Memory B cell (primary cell): Measurements from ENCODE around the gene HDLBP.
"Not testable (repeated sequence)": the region's sequence is repeated elsewhere in the genome, so short reads cannot be mapped to it uniquely, and the experiment has no call there.

Source experiments
- ATAC-seq: fragments of 150-1000 bp; cut with Tn5 transposase; 2 replicates; pipeline ENCODE4 v1.10.0; 2021; ENCODE audit warnings: low read depth, mild to moderate bottlenecking, moderate library complexity
- DNase-seq, 2 donors: peaks; one replicate each; pipeline ENCODE4 v3.0.0; 2022; ENCODE audit warnings: low spot score in 2 of 2
- H3K27ac Mint-ChIP-seq: one replicate; pipeline ENCODE4 v1.8.0; 2022; ENCODE audit warnings: mild to moderate bottlenecking, moderate library complexity, mixed read lengths
- H3K27me3 Mint-ChIP-seq: one replicate; pipeline ENCODE4 v1.8.0; 2022; ENCODE audit warnings: mixed read lengths
- H3K36me3 Mint-ChIP-seq: one replicate; pipeline ENCODE4 v1.8.0; 2022; ENCODE audit warnings: mild to moderate bottlenecking, mixed read lengths
- H3K4me1 Mint-ChIP-seq: one replicate; pipeline ENCODE4 v1.8.0; 2022; ENCODE audit warnings: mixed read lengths
- H3K4me3 Mint-ChIP-seq: one replicate; pipeline ENCODE4 v1.8.0; 2022; ENCODE audit warnings: mild to moderate bottlenecking, moderate library complexity, mixed read lengths
- H3K9me3 Mint-ChIP-seq: one replicate; pipeline ENCODE4 v1.8.0; 2022; ENCODE audit warnings: mixed read lengths

HDLBP gene

DNA sequence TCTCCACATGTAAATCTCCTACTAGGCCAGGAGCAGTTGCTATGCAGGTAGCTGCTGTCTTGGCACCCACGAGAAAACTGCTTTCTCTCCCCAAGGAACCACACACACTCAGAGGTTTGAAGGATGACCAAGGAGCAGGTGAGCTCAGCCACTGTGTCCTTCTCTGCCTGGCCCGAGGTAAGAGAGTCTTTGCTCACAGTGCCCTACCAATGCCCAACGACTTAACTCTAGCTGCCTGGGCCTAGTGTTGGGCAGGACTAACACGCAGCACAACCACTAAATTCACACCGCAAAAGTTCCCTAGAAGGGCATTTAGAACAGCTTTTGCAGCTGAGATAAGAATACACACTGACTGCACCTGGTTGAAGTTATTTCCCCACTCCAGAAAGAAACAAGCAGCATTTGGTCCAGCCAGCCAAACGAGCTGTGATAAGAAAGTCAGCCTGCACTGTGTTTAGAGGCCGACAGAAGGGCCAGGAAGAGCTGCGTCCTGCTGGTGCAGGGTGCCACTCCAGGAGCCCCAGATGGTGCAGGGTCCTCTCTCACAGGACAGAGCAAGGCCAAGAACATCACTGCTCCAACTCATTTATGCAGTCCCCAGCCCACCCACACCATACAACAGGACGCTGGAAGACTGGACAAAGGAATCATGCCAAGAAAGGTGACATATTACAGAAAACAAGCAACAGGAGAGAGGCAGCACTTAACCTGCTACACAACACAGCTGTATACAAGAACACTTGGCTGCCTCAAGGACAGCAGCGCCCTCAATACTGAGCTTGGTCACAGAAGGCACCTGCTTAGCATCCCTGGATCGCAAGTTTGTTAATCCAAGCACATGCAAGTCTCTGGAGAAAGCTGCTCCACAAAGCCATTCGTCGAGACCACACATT lies 12.5 kb downstream of the HDLBP start:
- DNase-seq = no peak
- Mint-ChIP-seq H3K4me3 (no peak overlapping the region), H3K27me3 (no peaks in the 10 kb centered on the region), H3K27ac (peak overlapping the region; percentile 64), H3K36me3 (peaks cover 4% of the 10 kb centered on the region), H3K4me1 (peaks cover 34% of the 10 kb centered on the region), H3K9me3 (no peaks in the 10 kb centered on the region)
- no peak for ATAC-seq

DNA sequence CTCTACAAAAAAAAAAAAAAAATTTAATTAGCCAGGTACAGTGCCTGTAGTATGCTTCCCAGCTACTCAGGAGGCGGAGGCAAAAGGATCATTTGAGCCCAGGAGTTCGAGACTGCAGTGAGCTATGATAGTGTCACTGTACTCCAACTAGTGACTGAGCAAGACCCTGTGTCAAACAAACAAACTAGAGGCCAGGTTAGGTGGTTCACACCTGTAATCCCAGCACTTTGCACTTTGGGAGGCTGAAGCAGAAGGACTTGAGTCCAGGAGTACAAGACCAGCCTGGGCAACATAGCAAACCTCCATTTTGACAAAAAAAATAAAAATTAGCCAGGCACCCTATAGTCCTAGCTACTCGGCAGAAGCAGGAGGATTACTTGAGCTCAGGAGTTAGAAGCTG lies 13.4 kb downstream of the HDLBP start:
- Mint-ChIP-seq H3K9me3 (no peaks in the 10 kb centered on the region), H3K4me1 (peaks cover 35% of the 10 kb centered on the region), H3K4me3 (no peak overlapping the region), H3K27me3 (no peaks in the 10 kb centered on the region), H3K27ac (peak overlapping the region; percentile 64), H3K36me3 (peaks cover 8% of the 10 kb centered on the region)
- ATAC-seq (no peak), DNase-seq (no peak)

DNA sequence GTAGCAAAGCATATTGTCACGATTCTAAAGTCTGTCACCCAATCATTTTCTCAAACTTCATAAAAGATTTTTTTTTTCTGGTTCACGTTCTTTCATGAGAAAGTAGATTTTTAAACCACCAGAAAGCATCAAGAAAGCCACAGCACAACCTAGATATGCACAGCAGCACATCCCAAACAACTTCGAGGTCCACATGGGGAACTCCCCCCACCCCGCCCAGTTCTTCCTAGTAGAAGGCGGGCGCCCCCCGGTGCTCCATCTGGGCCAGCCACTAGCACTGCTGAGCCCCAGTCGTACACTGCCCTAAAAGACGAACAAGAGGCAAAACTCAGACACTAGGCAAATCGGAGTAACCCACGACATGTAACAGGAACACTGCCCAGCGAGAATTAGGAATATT lies 15.5 kb downstream of the HDLBP start:
- no peaks in the 10 kb centered on the region for H3K9me3 Mint-ChIP-seq
- no peak overlapping the region for H3K27ac Mint-ChIP-seq
- no peak for ATAC-seq
- H3K27me3 Mint-ChIP-seq = no peaks in the 10 kb centered on the region
- H3K4me1 Mint-ChIP-seq = peaks cover 32% of the 10 kb centered on the region
- H3K4me3 Mint-ChIP-seq = no peak overlapping the region
- H3K36me3 Mint-ChIP-seq = peaks cover 13% of the 10 kb centered on the region
- DNase-seq = no peak

DNA sequence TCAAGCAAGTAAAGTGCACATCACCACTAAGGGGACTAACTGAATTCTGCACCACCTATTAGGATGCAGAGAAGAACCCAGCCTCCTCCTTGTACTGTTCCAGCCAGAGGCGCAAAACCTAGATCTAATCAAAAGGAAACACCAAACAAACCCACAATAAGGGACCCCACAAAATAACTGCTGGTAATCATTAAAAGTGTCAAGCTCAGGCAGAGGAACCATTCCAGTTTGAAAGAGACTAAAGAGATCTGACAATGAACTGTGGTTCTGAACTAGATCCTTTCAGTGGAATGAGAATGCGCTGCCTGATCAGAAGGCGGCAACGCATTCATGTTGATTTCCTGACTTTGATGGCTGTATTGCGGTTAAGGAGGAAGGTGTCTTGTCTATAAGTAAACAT lies 16.8 kb downstream of the HDLBP start:
- H3K4me1 Mint-ChIP-seq = peaks cover 24% of the 10 kb centered on the region

DNA sequence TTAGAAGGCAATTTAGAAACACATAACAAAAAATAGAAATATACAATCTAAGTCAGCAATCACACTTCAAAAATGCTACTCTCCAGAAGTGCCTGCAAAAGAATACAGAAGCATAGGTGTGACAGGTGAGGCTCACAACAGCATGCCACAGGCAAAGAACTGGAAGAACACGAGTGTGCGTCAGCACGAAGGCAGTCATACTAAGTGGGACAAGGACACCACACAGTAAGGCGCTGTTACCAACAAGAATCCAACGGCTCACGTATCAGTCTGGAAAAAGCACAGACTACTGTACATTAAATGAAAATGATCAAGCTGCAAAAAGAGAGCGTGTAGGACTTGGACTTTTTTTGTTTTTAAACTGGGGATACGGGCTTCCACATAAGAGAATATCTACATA lies 18.7 kb downstream of the HDLBP start:
- no peak overlapping the region for H3K27ac Mint-ChIP-seq
- no peak overlapping the region for H3K4me3 Mint-ChIP-seq
- peaks cover 13% of the 10 kb centered on the region for H3K36me3 Mint-ChIP-seq
- H3K4me1 Mint-ChIP-seq = peaks cover 15% of the 10 kb centered on the region
- H3K9me3 Mint-ChIP-seq = no peaks in the 10 kb centered on the region
- ATAC-seq = no peak
- no peaks in the 10 kb centered on the region for H3K27me3 Mint-ChIP-seq
- no peak for DNase-seq

More for the DNA sequence above, 16.8 kb downstream of the HDLBP start:
- Mint-ChIP-seq H3K27ac (no peak overlapping the region), H3K9me3 (no peaks in the 10 kb centered on the region), H3K27me3 (no peaks in the 10 kb centered on the region), H3K4me3 (no peak overlapping the region), H3K36me3 (peaks cover 13% of the 10 kb centered on the region)
- ATAC-seq (no peak), DNase-seq (no peak)

DNA sequence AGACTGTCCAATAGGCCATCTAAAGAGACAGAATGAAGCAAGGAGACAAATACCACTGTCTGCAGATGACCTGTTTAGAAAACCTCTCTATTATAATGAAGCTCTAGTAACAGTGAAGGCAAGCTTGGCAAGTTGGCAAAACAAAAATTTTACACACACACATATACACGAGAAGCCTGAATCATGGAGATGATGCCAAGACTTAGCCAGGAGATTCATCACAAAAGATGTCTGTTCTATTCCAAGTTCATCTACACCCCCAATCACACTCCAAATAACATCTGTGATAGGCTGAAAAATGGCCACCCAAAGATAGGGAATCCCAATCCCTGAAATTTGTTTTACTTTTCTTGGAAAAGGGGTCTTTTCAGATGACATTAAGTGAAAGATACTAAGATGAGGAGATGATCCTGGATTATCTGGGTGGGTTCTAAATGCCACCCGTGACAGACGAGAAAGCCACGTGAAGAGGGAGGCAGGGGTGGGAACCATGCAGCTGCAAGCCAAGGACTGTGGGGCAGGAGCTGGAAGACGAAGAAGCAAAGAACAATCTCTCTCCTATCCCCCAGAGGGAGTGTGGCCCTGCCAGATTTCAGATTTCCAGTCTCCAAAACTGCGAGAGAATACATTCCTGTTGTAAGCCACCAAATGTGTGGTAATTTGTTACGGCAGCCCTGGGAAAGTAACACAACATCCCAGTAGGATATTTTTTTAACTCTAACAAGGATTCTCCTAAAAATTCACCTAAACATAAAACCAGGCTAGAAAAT lies 20.0 kb downstream of the HDLBP start:
- DNase-seq (no peak), ATAC-seq (no peak)
- Mint-ChIP-seq H3K27me3 (no peaks in the 10 kb centered on the region), H3K4me1 (peaks cover 15% of the 10 kb centered on the region), H3K9me3 (no peaks in the 10 kb centered on the region), H3K36me3 (peaks cover 13% of the 10 kb centered on the region), H3K4me3 (no peak overlapping the region), H3K27ac (no peak overlapping the region)

DNA sequence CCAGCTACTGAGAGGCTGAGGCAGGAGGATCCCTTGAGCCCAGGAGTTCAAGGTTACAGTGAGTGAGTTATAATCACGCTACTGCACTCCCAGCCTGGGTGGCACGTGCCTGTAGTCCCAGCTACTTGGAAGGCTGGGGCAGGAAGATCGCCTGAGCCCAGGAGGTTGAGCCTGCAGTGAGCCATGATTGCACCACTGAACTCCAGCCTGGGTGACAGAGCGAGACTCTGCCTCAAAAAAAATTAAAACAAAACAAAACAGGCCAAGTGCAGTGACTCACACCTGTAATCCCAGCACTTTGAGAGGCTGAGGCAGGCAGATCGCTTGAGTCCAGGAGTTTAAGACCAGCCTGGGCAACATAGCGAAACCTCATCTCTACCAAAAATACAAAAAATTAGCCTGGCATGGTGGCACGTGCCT lies 22.1 kb downstream of the HDLBP start:
- not testable (repeated sequence) for H3K27ac Mint-ChIP-seq, DNase-seq
- peaks cover 19% of the 10 kb centered on the region for H3K4me1 Mint-ChIP-seq

DNA sequence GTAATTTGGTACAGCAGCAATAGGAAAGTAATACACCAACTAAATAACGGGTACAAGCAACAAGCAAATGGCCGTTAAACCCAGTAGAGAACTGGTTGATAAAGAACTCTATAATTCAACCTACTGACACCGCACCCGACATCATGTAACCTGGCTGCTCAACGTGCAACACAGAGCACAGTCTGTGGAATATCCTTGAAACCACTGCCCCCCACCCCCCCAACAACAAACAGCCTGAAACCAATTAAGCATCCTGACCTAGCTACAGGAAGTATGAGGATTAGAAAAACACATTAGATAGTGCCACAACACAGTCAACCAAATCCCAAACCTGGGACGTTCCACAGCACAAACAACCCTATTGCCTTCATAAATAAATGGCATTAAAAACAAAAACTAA lies 23.5 kb downstream of the HDLBP start:
- Mint-ChIP-seq H3K9me3 (no peaks in the 10 kb centered on the region), H3K27ac (no peak overlapping the region), H3K27me3 (no peaks in the 10 kb centered on the region)

More for the DNA sequence above, 22.1 kb downstream of the HDLBP start:
- not testable (repeated sequence) for H3K4me3 Mint-ChIP-seq, H3K27me3 Mint-ChIP-seq, H3K9me3 Mint-ChIP-seq, ATAC-seq
- H3K36me3 Mint-ChIP-seq = peaks cover 12% of the 10 kb centered on the region

DNA sequence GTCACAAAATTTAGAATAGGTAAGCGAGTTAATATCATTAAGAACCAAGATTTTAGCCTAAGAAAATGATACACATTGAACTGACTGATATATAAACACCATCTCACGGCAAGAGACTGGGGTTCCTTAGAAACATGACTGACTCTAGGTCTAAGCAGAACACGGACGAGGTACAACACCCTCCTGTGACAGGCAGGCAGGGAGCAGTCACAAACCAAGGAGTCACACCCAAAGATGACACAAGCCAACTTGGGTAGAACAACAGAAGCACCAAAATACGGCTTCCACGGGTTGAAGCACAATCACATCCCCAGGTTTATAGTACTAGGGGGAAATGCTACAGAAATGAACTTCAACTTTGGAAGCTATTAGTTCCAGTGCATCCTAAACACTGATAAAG lies 24.3 kb downstream of the HDLBP start:
- Mint-ChIP-seq H3K4me1 (peaks cover 25% of the 10 kb centered on the region), H3K4me3 (no peak overlapping the region), H3K27ac (no peak overlapping the region), H3K36me3 (peaks cover 5% of the 10 kb centered on the region), H3K9me3 (no peaks in the 10 kb centered on the region), H3K27me3 (no peaks in the 10 kb centered on the region)
- ATAC-seq = no peak
- no peak for DNase-seq

More for the DNA sequence above, 23.5 kb downstream of the HDLBP start:
- ATAC-seq = no peak
- peaks cover 22% of the 10 kb centered on the region for H3K4me1 Mint-ChIP-seq
- DNase-seq = no peak
- H3K36me3 Mint-ChIP-seq = peaks cover 7% of the 10 kb centered on the region
- H3K4me3 Mint-ChIP-seq = no peak overlapping the region

DNA sequence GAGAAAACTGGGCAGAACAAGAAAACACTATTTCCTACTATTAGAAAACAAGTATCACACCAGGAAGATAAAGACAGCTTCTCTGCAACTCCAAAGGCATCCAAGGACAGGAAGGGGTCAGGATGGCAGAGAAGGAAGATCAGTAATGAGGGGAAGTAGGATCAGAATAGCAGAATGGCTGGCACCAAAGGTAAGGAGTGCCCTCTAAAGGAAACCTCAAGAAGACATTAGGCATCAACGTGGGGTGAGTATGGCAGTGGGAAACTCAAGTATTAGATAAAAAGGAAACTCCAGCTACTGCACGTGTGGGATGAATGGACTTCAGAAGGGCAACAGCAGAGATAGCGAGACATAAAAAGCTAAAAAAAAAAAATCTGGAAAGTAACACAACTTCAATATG lies 25.9 kb downstream of the HDLBP start:
- Mint-ChIP-seq H3K4me3 (no peak overlapping the region), H3K27ac (no peak overlapping the region), H3K4me1 (peaks cover 22% of the 10 kb centered on the region), H3K36me3 (peaks cover 3% of the 10 kb centered on the region), H3K27me3 (no peaks in the 10 kb centered on the region), H3K9me3 (no peaks in the 10 kb centered on the region)
- ATAC-seq (no peak), DNase-seq (no peak)

DNA sequence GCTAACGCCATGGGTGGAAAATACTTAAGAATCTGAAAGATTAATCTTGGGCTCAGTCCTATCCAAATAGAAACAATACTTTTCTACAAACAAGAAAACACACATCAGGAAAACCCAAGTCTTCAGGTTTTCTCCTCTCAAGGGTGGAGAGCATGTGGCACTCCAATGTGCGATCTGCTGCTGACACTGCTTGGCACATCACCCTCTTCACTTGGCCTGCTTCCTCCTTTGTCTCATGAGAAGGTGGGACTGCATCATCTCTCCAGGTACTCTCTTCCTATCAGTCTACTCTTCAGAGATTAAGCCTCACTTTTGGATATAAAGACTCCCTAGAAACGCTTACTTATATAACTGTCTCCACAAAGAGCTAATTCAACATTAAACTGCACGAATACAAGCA lies 26.4 kb downstream of the HDLBP start:
- H3K36me3 Mint-ChIP-seq = peaks cover 3% of the 10 kb centered on the region
- no peak overlapping the region for H3K4me3 Mint-ChIP-seq
- H3K4me1 Mint-ChIP-seq = peaks cover 22% of the 10 kb centered on the region
- DNase-seq (no peak), ATAC-seq (no peak)
- no peaks in the 10 kb centered on the region for H3K27me3 Mint-ChIP-seq
- H3K9me3 Mint-ChIP-seq = no peaks in the 10 kb centered on the region
- no peak overlapping the region for H3K27ac Mint-ChIP-seq

DNA sequence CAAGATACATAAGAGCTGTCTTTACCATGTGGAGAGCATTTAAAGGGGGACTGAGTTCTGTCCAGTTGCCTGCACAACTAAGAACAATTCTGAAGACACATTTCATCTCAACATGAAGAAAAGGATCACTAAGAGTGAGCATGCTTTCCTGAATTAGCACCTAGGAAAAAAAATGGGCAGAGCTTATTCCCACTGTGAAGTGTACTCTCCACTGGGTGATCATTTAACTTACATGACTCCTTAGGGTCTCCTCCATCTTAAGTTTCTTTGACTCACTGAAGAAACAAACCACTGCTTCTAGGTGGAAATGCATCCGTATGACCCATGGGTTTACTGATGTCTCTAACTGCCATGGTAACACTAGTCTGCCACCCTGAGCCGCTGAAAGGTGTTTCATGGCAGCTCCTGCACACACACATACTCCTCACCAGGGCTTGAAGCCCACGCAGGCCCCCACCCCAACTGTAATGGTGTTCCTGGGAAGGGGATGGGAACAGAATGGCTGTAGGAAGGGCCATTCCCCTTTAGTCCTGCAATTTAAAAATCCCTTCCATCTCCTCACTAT lies 27.1 kb downstream of the HDLBP start:
- ATAC-seq (no peak), DNase-seq (no peak)
- Mint-ChIP-seq H3K4me1 (peaks cover 22% of the 10 kb centered on the region), H3K4me3 (no peak overlapping the region), H3K27ac (no peak overlapping the region), H3K27me3 (no peaks in the 10 kb centered on the region), H3K9me3 (no peaks in the 10 kb centered on the region), H3K36me3 (peaks cover 3% of the 10 kb centered on the region)

DNA sequence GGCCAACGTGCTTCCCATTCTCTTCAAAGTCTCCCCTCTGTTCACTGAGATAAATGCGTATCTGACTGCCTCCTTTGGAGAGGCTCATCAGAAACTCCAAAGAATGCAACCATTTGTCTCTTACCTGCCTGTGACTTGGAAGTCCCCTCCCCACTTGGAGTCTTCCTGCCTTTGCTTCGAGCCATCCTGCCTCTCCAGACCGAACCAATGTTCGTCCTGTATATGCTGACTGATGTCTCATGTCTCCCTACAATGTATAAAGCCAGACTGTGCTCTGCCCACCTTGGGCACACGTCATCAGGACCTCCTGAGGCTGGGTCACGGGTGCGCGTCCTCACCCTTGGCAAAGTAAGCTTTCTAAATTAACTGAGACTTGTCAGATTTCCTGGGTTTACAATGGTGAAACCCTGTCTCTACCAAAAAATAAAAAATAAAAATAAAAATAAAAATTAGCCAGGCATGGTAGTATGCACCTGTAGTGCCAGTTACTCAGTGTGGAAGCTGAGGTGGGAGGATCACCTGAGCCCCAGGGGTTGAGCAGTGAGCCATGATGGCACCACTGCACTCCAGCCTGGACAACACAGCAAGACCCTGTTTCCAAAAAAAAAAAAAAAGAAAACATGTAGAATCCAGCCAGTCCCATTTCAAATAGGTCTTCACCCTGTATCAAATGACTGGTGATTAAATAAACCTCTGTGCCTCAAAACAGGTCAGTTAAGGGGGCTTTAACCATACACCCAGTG lies 29.0 kb downstream of the HDLBP start:
- H3K27me3 Mint-ChIP-seq = no peaks in the 10 kb centered on the region
- ATAC-seq = no peak
- no peak overlapping the region for H3K4me3 Mint-ChIP-seq
- peaks cover 30% of the 10 kb centered on the region for H3K4me1 Mint-ChIP-seq
- DNase-seq = no peak
- no peak overlapping the region for H3K27ac Mint-ChIP-seq
- peaks cover 3% of the 10 kb centered on the region for H3K36me3 Mint-ChIP-seq
- no peaks in the 10 kb centered on the region for H3K9me3 Mint-ChIP-seq

DNA sequence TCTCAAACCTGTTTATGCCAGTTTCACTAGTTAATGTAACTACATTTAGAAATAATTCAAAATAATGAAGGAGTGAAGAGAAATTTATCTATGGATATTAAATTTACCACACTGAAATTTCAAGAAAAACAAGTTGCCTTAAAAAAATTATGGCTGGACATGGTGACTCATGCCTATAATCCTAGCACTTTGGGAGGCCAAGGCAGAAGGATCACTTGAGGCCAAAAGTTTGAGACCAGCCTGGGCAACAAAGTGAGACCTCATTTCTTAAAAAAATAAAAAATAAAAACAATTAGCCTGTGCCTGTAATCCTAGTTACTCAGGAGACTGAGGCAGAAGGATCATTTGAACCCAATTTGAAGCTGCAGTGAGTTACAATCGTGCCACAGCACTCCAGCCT lies 29.9 kb downstream of the HDLBP start:
- Mint-ChIP-seq H3K9me3 (no peaks in the 10 kb centered on the region), H3K27me3 (no peaks in the 10 kb centered on the region)

More for the DNA sequence above, 29.9 kb downstream of the HDLBP start:
- Mint-ChIP-seq H3K4me1 (peaks cover 30% of the 10 kb centered on the region), H3K4me3 (no peak overlapping the region), H3K36me3 (peaks cover 3% of the 10 kb centered on the region), H3K27ac (no peak overlapping the region)
- ATAC-seq (no peak), DNase-seq (no peak)
